Peyer's patch (tissue), 4 donors: ENCODE results near the gene HAUS3. TPM values are rescaled to one million over a fixed set of nuclear protein-coding genes. Genes with fewer than 3 reads are reported as not detected.
"Not testable (repeated sequence)": the region's sequence is repeated elsewhere in the genome, so short reads cannot be mapped to it uniquely, and the experiment has no call there.

Experiments used
- DNase-seq, 3 donors: peaks; one replicate each; pipeline ENCODE4 v3.0.0-alpha.2; 2017 to 2019
- H3K27ac ChIP-seq, 4 donors: fragments of 200-600 bp; sonication (generic); one replicate each; pipeline ENCODE4 v1.5.1; 2016 to 2019
- H3K27me3 ChIP-seq, 2 donors: fragments of 200-600 bp; sonication (generic); one replicate each; pipeline ENCODE4 v1.5.1; 2019
- H3K36me3 ChIP-seq, 3 donors: fragments of 200-600 bp; sonication (generic); one replicate each; pipeline ENCODE4 v1.5.1; 2016 to 2019
- H3K4me1 ChIP-seq, 4 donors: fragments of 200-600 bp; sonication (generic); one replicate each; pipeline ENCODE4 v1.5.1; 2016 to 2019
- H3K4me3 ChIP-seq, 4 donors: fragments of 200-600 bp; sonication (generic); 1 replicate in 3 of 4; 2 replicates in 1 of 4; pipeline ENCODE4 v1.5.1; 2016 to 2019; ENCODE audit warnings: mild to moderate bottlenecking in 1 of 4
- H3K9me3 ChIP-seq, 4 donors: fragments of 200-600 bp; sonication (generic); one replicate each; pipeline ENCODE4 v1.5.1; 2016 to 2019; ENCODE audit warnings: mild to moderate bottlenecking in 1 of 4
- CTCF ChIP-seq, 6 experiments: fragments of 450-650 bp in 4 of 6; fragments of 200-600 bp in 2 of 6; sonication (generic) in 1 of 6; IDR thresholded peaks; one replicate each; pipeline ENCODE4 v1.5.1; 2017 to 2019; ENCODE audit warnings: antibody characterized with exemption in 6 of 6, mild to moderate bottlenecking in 3 of 6, moderate library complexity in 1 of 6
- POLR2A ChIP-seq, 2 donors: fragments of 450-650 bp; IDR thresholded peaks; one replicate each; pipeline ENCODE4 v1.5.1; 2017; ENCODE audit warnings: antibody characterized with exemption in 2 of 2, mild to moderate bottlenecking in 2 of 2, moderate library complexity in 2 of 2
- total RNA-seq, 4 donors: library from RNA; depleted of rRNA; stranded (reverse); fragments of >200 nt; gene quantifications; one replicate each; pipeline ENCODE4 v1.1.0, GENCODE V29; 2016

The HAUS3 gene
- total RNA-seq, 4 donors from 2014 or later = 8.6 to 11.6 (median 9.0) TPM

- no peak overlapping the region for H3K4me3 ChIP-seq
- TF ChIP-seq CTCF (IDR thresholded peaks at IDR 0.05) (no peak), POLR2A (IDR thresholded peaks at IDR 0.05) (no peak)
- H3K27me3 ChIP-seq = no peaks in the 10 kb centered on the region
- H3K36me3 ChIP-seq = no peaks in the 10 kb centered on the region
- no peak for DNase-seq
- no peaks in the 10 kb centered on the region for H3K4me1 ChIP-seq
- H3K27ac ChIP-seq = no peak overlapping the region
- no peaks in the 10 kb centered on the region for H3K9me3 ChIP-seq
Observed at GRCh38 chr4:2212831-2213230, 29.1 kb downstream of the HAUS3 start.

- not testable (repeated sequence) for H3K4me3 ChIP-seq, DNase-seq, H3K27ac ChIP-seq, H3K9me3 ChIP-seq, H3K27me3 ChIP-seq, H3K36me3 ChIP-seq, H3K4me1 ChIP-seq
Observed at GRCh38 chr4:2202789-2203188, 39.1 kb downstream of the HAUS3 start.

- Histone ChIP-seq H3K4me1 (no peaks in the 10 kb centered on the region), H3K27me3 (no peaks in the 10 kb centered on the region), H3K36me3 (no peaks in the 10 kb centered on the region), H3K27ac (no peak overlapping the region), H3K4me3 (no peak overlapping the region), H3K9me3 (no peaks in the 10 kb centered on the region)
- no peak for TF ChIP-seq POLR2A (IDR thresholded peaks at IDR 0.05)
- TF ChIP-seq CTCF (IDR thresholded peaks at IDR 0.05) = no peak
- no peak for DNase-seq
Observed at GRCh38 chr4:2194496-2194895, 47.4 kb downstream of the HAUS3 start.

GRCh38 chr4:2193326-2193725 is 48.6 kb downstream of the HAUS3 start:
- H3K27ac ChIP-seq = no peak overlapping the region
- H3K36me3 ChIP-seq = no peaks in the 10 kb centered on the region
- no peak for DNase-seq
- no peaks in the 10 kb centered on the region for H3K9me3 ChIP-seq
- TF ChIP-seq POLR2A (IDR thresholded peaks at IDR 0.05) = no peak
- no peaks in the 10 kb centered on the region for H3K27me3 ChIP-seq
- no peak overlapping the region for H3K4me3 ChIP-seq
- H3K4me1 ChIP-seq = no peaks in the 10 kb centered on the region

- Histone ChIP-seq H3K27me3 (no peaks in the 10 kb centered on the region), H3K4me1 (no peaks in the 10 kb centered on the region), H3K9me3 (no peaks in the 10 kb centered on the region), H3K27ac (no peak overlapping the region), H3K4me3 (no peak overlapping the region), H3K36me3 (no peaks in the 10 kb centered on the region)
- no peak for TF ChIP-seq POLR2A (IDR thresholded peaks at IDR 0.05)
- no peak for TF ChIP-seq CTCF (IDR thresholded peaks at IDR 0.05)
- no peak for DNase-seq
Observed at GRCh38 chr4:2186865-2187172, 55.1 kb downstream of the HAUS3 start.

- peak in 4 of 6 experiments; percentile 19 to 61 (median 58) for TF ChIP-seq CTCF (IDR thresholded peaks at IDR 0.05)
- no peak for TF ChIP-seq POLR2A (IDR thresholded peaks at IDR 0.05)
- peak in 1 of 3 donors; percentile 54 for DNase-seq
- Histone ChIP-seq H3K4me1 (no peaks in the 10 kb centered on the region), H3K27ac (no peak overlapping the region), H3K36me3 (no peaks in the 10 kb centered on the region), H3K9me3 (no peaks in the 10 kb centered on the region), H3K4me3 (no peak overlapping the region), H3K27me3 (no peaks in the 10 kb centered on the region)
Observed at GRCh38 chr4:2186133-2186864, 55.6 kb downstream of the HAUS3 start.

- H3K4me3 ChIP-seq = no peak overlapping the region
- H3K27me3 ChIP-seq = no peaks in the 10 kb centered on the region
- H3K27ac ChIP-seq = no peak overlapping the region
- DNase-seq = no peak
- no peaks in the 10 kb centered on the region for H3K36me3 ChIP-seq
- no peaks in the 10 kb centered on the region for H3K9me3 ChIP-seq
- H3K4me1 ChIP-seq = no peaks in the 10 kb centered on the region
- no peak for TF ChIP-seq POLR2A (IDR thresholded peaks at IDR 0.05)
- TF ChIP-seq CTCF (IDR thresholded peaks at IDR 0.05) = no peak
Observed at GRCh38 chr4:2183394-2183793, 58.5 kb downstream of the HAUS3 start.
